H9 (cell line): ENCODE results near the gene TMPRSS15. TPM values are rescaled to one million over a fixed set of nuclear protein-coding genes. Genes with fewer than 3 reads are reported as not detected.
A peak's percentile ranks its signal among the peaks of the same experiment; 100 is the strongest.

Experiments used
- DNase-seq: peaks from one replicate; pipeline ENCODE4 v3.0.0-alpha.2; 2017
- H2AFZ ChIP-seq: one replicate; pipeline ENCODE4 v1.6.1; 2013; ENCODE audit warnings: mild to moderate bottlenecking, low read length, control low read depth, moderate library complexity
- H2AK5ac ChIP-seq: 2 replicates; pipeline ENCODE4 v1.6.1; 2013; ENCODE audit warnings: low read length, control low read depth, mixed read lengths; ENCODE audit not compliant: insufficient read length
- H2BK120ac ChIP-seq: one replicate; pipeline ENCODE4 v1.6.1; 2013; ENCODE audit warnings: low read depth, mild to moderate bottlenecking, low read length, control low read depth, inconsistent platforms; ENCODE audit not compliant: poor library complexity, severe bottlenecking
- H2BK12ac ChIP-seq: 2 replicates; pipeline ENCODE4 v1.6.1; 2013; ENCODE audit warnings: low read length, control low read depth, mixed read lengths, low read depth; ENCODE audit not compliant: insufficient read length
- H2BK15ac ChIP-seq: 2 replicates; pipeline ENCODE4 v1.6.1; 2013; ENCODE audit warnings: low read depth, low read length, control low read depth
- H2BK20ac ChIP-seq: one replicate; pipeline ENCODE4 v1.6.1; 2013; ENCODE audit warnings: low read depth, mild to moderate bottlenecking, low read length, control low read depth, inconsistent platforms; ENCODE audit not compliant: poor library complexity, severe bottlenecking
- H2BK5ac ChIP-seq: 2 replicates; pipeline ENCODE4 v1.6.1; 2013; ENCODE audit warnings: low read length, control low read depth, mixed read lengths; ENCODE audit not compliant: insufficient read length
- H3K14ac ChIP-seq: 2 replicates; pipeline ENCODE4 v1.6.1; 2013; ENCODE audit warnings: low read length, control low read depth; ENCODE audit not compliant: insufficient read depth
- H3K18ac ChIP-seq: 2 replicates; pipeline ENCODE4 v1.6.1; 2013; ENCODE audit warnings: low read depth, mild to moderate bottlenecking, mixed read lengths, low read length, control low read depth; ENCODE audit not compliant: insufficient read length
- H3K23ac ChIP-seq: 2 replicates; pipeline ENCODE4 v1.6.1; 2013; ENCODE audit warnings: low read length, control low read depth, mixed read lengths, low read depth; ENCODE audit not compliant: insufficient read length
- H3K23me2 ChIP-seq: 2 replicates; pipeline ENCODE4 v1.6.1; 2013; ENCODE audit warnings: low read depth, mild to moderate bottlenecking, mixed read lengths, low read length, control low read depth; ENCODE audit not compliant: insufficient read length, poor library complexity, severe bottlenecking
- H3K27ac ChIP-seq: 2 replicates; pipeline ENCODE4 v1.5.1; 2013; ENCODE audit warnings: low read length, control low read depth, mixed read lengths, low read depth; ENCODE audit not compliant: insufficient read length
- H3K27me3 ChIP-seq: 2 replicates; pipeline ENCODE4 v1.6.1; 2013; ENCODE audit warnings: low read length, control low read depth, inconsistent platforms; ENCODE audit not compliant: insufficient read depth
- H3K4ac ChIP-seq: 2 replicates; pipeline ENCODE4 v1.6.1; 2013; ENCODE audit warnings: low read depth, mild to moderate bottlenecking, control low read depth, inconsistent platforms, low read length, moderate library complexity
- H3K4me1 ChIP-seq: 2 replicates; pipeline ENCODE4 v1.6.1; 2013; ENCODE audit warnings: low read length, control low read depth, inconsistent platforms; ENCODE audit not compliant: insufficient read depth
- H3K4me2 ChIP-seq: 2 replicates; pipeline ENCODE4 v1.6.1; 2013; ENCODE audit warnings: low read length, control low read depth, mixed read lengths; ENCODE audit not compliant: insufficient read length, insufficient read depth
- H3K56ac ChIP-seq: 2 replicates; pipeline ENCODE4 v1.6.1; 2013; ENCODE audit warnings: low read depth, mild to moderate bottlenecking, mixed read lengths, low read length, control low read depth; ENCODE audit not compliant: insufficient read length
- H3K79me1 ChIP-seq: 2 replicates; pipeline ENCODE4 v1.6.1; 2013; ENCODE audit warnings: low read depth, mild to moderate bottlenecking, moderate library complexity, low read length, control low read depth, inconsistent platforms; ENCODE audit not compliant: insufficient read depth, poor library complexity, severe bottlenecking
- H3K79me2 ChIP-seq: 2 replicates; pipeline ENCODE4 v1.6.1; 2013; ENCODE audit warnings: low read length, control low read depth, inconsistent platforms; ENCODE audit not compliant: insufficient read depth
- H3K9ac ChIP-seq: 2 replicates; pipeline ENCODE4 v1.6.1; 2013; ENCODE audit warnings: low read length, control low read depth, mixed read lengths; ENCODE audit not compliant: insufficient read length; ENCODE audit errors: extremely low read depth
- H3K9me3 ChIP-seq: one replicate; pipeline ENCODE4 v1.6.1; 2013; ENCODE audit warnings: low read depth, low read length, inconsistent platforms; ENCODE audit not compliant: control insufficient read depth
- H3T11ph ChIP-seq: one replicate; pipeline ENCODE4 v1.6.1; 2013; ENCODE audit warnings: mild to moderate bottlenecking, low read length, control low read depth, inconsistent platforms
- H4K20me1 ChIP-seq: one replicate; pipeline ENCODE4 v1.6.1; 2013; ENCODE audit not compliant: control insufficient read depth, insufficient read length, insufficient read depth
- H4K5ac ChIP-seq: 2 replicates; pipeline ENCODE4 v1.6.1; 2013; ENCODE audit warnings: low read depth, mild to moderate bottlenecking, mixed read lengths, low read length, control low read depth; ENCODE audit not compliant: insufficient read length
- H4K8ac ChIP-seq: replicated peaks from 2 replicates; pipeline ENCODE4 v1.6.1; 2013; ENCODE audit warnings: low read length, control low read depth, mixed read lengths, low read depth; ENCODE audit not compliant: insufficient read length
- H4K91ac ChIP-seq: 2 replicates; pipeline ENCODE4 v1.6.1; 2013; ENCODE audit warnings: low read depth, mild to moderate bottlenecking, moderate library complexity, mixed read lengths, low read length, control low read depth; ENCODE audit not compliant: insufficient read length
- H3K27ac Mint-ChIP-seq, 3 experiments: 2 replicates in 2 of 3; 3 replicates in 1 of 3; pipeline ENCODE4 v1.8.0; 2020 to 2021; ENCODE audit warnings: mixed read lengths in 3 of 3, mild to moderate bottlenecking in 1 of 3, moderate library complexity in 1 of 3
- H3K27me3 Mint-ChIP-seq: 2 replicates; pipeline ENCODE4 v1.8.0; 2021; ENCODE audit warnings: low read depth, mild to moderate bottlenecking, moderate library complexity, mixed read lengths
- H3K36me3 Mint-ChIP-seq, 3 experiments: 2 replicates in 2 of 3; 3 replicates in 1 of 3; pipeline ENCODE4 v1.8.0; 2020 to 2021; ENCODE audit warnings: low read depth in 3 of 3, mixed read lengths in 3 of 3; ENCODE audit not compliant: insufficient read depth in 1 of 3
- H3K4me1 Mint-ChIP-seq, 2 experiments: 2 replicates each; pipeline ENCODE4 v1.8.0; 2020; ENCODE audit warnings: mixed read lengths in 2 of 2
- H3K4me3 Mint-ChIP-seq, 2 experiments: 2 replicates in 1 of 2; 3 replicates in 1 of 2; pipeline ENCODE4 v1.8.0; 2020 to 2021; ENCODE audit warnings: mild to moderate bottlenecking in 2 of 2, mixed read lengths in 2 of 2, moderate library complexity in 1 of 2
- H3K9me3 Mint-ChIP-seq, 2 experiments: 2 replicates in 1 of 2; 3 replicates in 1 of 2; pipeline ENCODE4 v1.8.0; 2020; ENCODE audit warnings: mild to moderate bottlenecking in 2 of 2, mixed read lengths in 2 of 2, moderate library complexity in 1 of 2
- WGBS: extraction: QIAGEN DNeasy Blood & Tissue Kit; methylation state at CpG from one replicate; pipeline ENCODE4 v1.1.7; 2013; ENCODE audit warnings: missing lambda C conversion rate, low lambda C conversion rate, mixed read lengths; ENCODE audit not compliant: insufficient read length; ENCODE audit errors: extremely low coverage; 5-methylcytosine and 5-hydroxymethylcytosine counted together
- total RNA-seq: library from RNA; stranded (reverse); gene quantifications from 2 replicates; pipeline ENCODE4 v1.2.1, GENCODE V29; 2021
- TF ChIP-seq, protein P1 (sequence below): fragments of 200-600 bp; sonication (generic); conservative IDR thresholded peaks from 3 replicates; pipeline ENCODE4 v1.8.0; 2021; ENCODE audit warnings: antibody characterized with exemption, mild to moderate bottlenecking

Gene TMPRSS15
- total RNA-seq, 1 experiment from 2014 or later: not detected

DNA sequence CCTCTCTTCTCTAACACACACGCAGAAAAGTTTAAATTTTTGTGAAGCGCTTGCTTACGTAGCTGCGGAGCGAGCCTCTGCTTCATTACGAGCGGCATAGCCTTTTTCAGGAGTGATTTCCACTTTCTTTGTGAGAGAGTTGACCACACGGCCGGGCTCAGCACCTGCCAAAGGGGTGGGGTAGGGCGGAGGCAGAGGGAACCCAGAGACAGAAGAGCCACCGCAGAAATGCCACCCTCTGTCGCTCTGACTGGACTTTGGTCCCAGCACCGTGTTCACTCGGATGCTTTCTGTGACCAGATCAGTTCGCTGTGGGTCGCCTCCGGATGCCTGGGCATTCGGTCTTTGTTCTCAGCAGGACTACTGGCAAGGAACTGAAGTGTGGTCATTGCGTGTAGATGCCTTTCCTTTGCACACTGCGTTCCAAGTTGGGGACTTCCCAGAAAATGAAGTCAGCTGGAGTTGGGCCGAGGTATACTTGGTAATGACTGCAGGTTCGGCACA, 158.1 kb downstream of the TMPRSS15 start:
- Mint-ChIP-seq H3K27me3 (peaks cover 46% of the 10 kb centered on the region), H3K27ac (no peak overlapping the region), H3K9me3 (peaks cover 0 to 4% of the 10 kb centered on the region in 2 experiments; a peak in 2 of 5 replicates), H3K4me3 (peak overlapping the region; percentile 64 to 90), H3K4me1 (peaks cover 7 to 13% of the 10 kb centered on the region in 2 experiments; a peak in 3 of 4 replicates), H3K36me3 (no peaks in the 10 kb centered on the region)
- Histone ChIP-seq H3K4ac (no peak overlapping the region), H3K27ac (no peak overlapping the region), H2BK12ac (no peak overlapping the region), H3K23ac (no peak overlapping the region), H4K5ac (no peak overlapping the region), H3K9me3 (no peaks in the 10 kb centered on the region), H3K27me3 (peaks cover 22% of the 10 kb centered on the region), H4K20me1 (no peaks in the 10 kb centered on the region), H2BK15ac (no peak overlapping the region), H3K4me2 (peak overlapping the region; percentile 29), H2BK20ac (no peak overlapping the region), H3K14ac (no peak overlapping the region), H2AFZ (no peak overlapping the region), H2AK5ac (no peak overlapping the region), H3K23me2 (peaks cover 13% of the 10 kb centered on the region), H2BK120ac (no peak overlapping the region), H3K18ac (no peak overlapping the region), H4K8ac (no peak overlapping the region), H3K79me1 (no peaks in the 10 kb centered on the region), H3K4me1 (no peaks in the 10 kb centered on the region), H3K9ac (no peak overlapping the region), H3T11ph (no peak overlapping the region), H4K91ac (no peak overlapping the region), H3K56ac (no peak overlapping the region), H3K79me2 (no peaks in the 10 kb centered on the region), H2BK5ac (no peak overlapping the region)
- no peak for DNase-seq
- no CpG with 5 or more reads among the region's 22 CpGs for WGBS
- TF ChIP-seq, protein P1, sequence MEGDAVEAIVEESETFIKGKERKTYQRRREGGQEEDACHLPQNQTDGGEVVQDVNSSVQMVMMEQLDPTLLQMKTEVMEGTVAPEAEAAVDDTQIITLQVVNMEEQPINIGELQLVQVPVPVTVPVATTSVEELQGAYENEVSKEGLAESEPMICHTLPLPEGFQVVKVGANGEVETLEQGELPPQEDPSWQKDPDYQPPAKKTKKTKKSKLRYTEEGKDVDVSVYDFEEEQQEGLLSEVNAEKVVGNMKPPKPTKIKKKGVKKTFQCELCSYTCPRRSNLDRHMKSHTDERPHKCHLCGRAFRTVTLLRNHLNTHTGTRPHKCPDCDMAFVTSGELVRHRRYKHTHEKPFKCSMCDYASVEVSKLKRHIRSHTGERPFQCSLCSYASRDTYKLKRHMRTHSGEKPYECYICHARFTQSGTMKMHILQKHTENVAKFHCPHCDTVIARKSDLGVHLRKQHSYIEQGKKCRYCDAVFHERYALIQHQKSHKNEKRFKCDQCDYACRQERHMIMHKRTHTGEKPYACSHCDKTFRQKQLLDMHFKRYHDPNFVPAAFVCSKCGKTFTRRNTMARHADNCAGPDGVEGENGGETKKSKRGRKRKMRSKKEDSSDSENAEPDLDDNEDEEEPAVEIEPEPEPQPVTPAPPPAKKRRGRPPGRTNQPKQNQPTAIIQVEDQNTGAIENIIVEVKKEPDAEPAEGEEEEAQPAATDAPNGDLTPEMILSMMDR: no peak
